ENCODE data around the gene MPZ.
"Not testable (repeated sequence)": the region's sequence is repeated elsewhere in the genome, so short reads cannot be mapped to it uniquely, and the experiment has no call there.

The MPZ gene

DNA sequence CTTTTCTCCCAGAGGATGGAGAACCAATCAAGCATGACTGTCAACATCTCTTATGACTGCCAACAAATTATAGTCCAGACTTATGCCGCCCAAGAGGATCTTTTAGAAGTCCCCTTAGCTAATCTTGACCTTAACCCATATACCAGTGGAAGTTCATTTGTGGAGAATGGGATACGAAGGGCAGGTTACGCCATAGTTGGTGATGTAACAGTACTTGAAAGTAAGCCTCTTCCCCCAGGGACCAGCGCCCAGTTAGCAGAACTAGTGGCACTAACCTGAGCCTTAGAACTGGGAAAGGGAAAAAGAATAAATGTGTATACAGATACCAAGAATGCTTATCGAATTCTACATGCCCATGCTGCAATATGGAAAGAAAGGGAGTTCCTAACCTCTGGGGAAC, 54.5 kb downstream of the MPZ start:
- DNase-seq (ENCODE audit: low read depth): not testable (repeated sequence)

Measured in stimulated activated CD8-positive, alpha-beta memory T cell treated with anti-CD3 and anti-CD28 coated beads, Interleukin-4, amount 100 ng/mL, for 24 hours (primary cell).